GM18517 (cell line): ENCODE data around the gene PCMT1.
"Not testable (repeated sequence)": the region's sequence is repeated elsewhere in the genome, so short reads cannot be mapped to it uniquely, and the experiment has no call there.

Experiments used
- ATAC-seq: cut with Tn5 transposase; IDR thresholded peaks from one replicate; pipeline ENCODE4 v1.9.1; 2021; ENCODE audit warnings: mild to moderate bottlenecking, moderate library complexity; ENCODE audit not compliant: unreplicated experiment

Gene PCMT1

GRCh38 chr6:149749594-149750135 lies at the start of gene PCMT1:
Gene PCMT1, plus strand, starts transcription at chr6:149749741. Its CDS starts 161 bp downstream, at chr6:149749902.
- ATAC-seq: peak; percentile 72

- no peak for ATAC-seq
Observed at GRCh38 chr6:149701714-149702113, 47.8 kb upstream of the PCMT1 start.

- ATAC-seq: no peak
Observed at GRCh38 chr6:149711711-149712110, 37.8 kb upstream of the PCMT1 start.

- no peak for ATAC-seq
Observed at GRCh38 chr6:149714442-149714841, 35.1 kb upstream of the PCMT1 start.

DNA sequence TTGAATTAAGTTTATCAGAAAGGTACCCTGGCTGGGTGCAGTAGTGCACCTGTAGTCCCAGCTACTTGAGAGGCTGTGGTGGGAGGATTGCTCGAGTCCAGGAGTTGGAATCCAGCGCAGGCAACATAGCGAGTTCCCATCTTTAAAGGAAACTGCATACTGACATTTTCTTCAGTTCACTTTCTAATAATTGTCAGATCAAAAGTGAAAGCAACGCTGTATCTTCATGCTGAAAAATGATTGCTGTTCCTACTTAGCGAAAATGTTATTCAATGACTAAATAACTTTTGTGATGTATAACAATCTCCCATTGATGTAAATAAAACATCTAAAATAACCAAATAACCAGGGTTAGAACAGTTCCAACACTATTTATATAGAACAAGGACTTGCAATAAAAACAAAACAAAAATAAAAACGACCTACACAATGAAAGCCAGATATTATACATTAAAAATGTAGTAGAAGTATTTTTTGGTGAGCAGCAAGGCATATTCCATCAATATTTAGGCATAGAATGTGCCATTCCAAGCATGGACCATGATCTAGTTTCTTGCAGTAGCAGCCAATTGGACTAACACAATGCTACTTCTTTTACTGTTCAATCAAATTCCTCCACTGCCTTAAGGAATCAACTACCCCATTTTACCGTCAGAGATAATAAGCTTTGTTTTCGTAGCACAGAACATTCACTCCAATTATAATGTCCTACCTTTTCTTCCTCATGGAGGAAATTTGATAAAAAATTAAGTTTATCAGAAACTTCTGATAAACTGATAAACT lies 33.2 kb upstream of the PCMT1 start:
- no peak for ATAC-seq

DNA sequence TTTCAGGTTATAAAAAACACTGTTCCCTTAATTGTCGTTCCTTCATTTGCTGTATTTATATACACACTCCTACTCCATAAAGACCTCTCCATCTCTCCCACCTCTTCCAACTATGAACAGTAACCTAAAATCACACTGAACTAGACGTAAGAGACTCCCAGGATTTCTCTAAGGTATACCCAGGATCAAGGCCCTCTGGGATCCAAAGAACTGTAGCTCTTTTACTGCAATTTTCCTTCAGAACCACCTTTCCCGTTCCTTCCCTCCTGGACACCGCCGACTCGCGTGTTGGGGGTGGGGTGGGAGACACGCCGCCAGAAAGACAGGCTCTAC lies 32.3 kb upstream of the PCMT1 start:
- ATAC-seq: no peak

- peak; percentile 76 for ATAC-seq
Observed at GRCh38 chr6:149717588-149718458, 31.7 kb upstream of the PCMT1 start, which contains the start of gene LATS1. Gene LATS1, minus strand, starts transcription at chr6:149718101. Its CDS starts 15,975 bp downstream, at chr6:149702126.

DNA sequence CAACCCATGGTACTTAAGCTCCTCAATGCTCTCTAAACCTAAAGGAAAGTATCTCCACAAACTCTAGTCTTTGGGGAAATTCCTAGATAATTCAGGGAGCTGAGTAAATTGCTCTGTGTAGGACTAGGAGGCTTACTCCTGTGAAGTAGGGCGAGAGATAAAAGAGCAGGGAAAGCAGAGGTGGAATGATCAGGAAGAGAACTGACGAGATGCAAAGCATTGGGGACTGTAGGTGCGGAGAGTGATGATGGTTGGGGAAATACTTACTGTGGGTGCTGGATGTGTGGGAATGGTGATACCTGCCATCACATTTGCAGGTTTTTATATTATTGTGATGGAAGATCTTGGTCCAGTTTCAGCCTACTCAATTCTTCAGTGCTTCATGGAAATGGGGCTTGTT lies 30.0 kb upstream of the PCMT1 start:
- no peak for ATAC-seq

DNA sequence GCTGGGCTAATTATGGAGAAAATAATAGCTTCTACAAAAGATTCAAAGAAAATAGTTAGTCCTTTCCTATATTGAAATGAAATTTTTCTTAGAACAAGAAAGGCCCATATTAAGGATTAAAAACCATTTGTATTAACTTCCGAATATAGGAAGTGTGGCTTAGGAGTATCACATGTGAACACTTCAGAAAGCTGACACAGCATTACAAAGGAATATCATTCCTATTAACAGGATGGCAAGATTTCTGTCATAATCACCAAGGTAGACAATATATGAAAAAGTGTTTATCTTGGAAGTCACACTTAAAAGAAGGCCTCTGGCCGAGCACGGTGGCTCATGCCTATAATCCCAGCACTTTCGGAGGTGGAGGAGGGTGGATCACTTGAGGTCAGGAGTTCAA lies 26.3 kb upstream of the PCMT1 start:
- ATAC-seq: no peak

- peak; percentile 49 for ATAC-seq
Observed at GRCh38 chr6:149723771-149724417, 25.6 kb upstream of the PCMT1 start.

- no peak for ATAC-seq
Observed at GRCh38 chr6:149725785-149726184, 23.8 kb upstream of the PCMT1 start.

DNA sequence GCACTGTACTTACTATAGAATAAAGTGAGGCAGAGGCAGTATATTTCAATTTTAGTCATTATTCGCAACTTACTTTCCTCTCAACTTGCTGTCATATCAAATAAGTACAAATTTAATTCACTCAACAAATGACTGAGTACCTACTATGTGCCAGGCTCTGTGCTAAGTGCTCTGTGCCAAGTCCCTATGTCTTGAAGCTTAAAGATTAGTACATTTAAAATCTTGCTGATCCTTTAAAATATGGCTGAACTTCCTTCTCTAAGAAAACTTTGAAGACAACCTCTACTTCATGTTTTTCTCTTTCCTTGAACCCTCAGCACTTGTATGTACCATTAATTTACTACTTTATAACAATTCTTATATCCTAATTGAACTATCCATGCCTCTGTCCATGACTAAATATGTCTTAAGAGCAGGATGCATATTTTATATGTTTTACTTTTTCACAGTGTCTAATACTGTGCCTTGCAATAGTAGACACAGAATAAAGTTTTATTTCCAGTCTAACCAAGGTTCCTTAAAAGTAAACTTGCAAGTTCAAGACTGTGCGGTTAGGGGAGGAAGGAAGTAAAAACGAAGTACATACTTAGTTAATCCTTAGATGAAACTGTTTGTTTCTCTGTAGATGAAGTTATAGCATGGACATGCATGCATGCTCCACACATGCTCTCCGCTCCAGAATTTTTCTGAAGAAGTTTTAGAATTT lies 21.6 kb upstream of the PCMT1 start:
- ATAC-seq: no peak

DNA sequence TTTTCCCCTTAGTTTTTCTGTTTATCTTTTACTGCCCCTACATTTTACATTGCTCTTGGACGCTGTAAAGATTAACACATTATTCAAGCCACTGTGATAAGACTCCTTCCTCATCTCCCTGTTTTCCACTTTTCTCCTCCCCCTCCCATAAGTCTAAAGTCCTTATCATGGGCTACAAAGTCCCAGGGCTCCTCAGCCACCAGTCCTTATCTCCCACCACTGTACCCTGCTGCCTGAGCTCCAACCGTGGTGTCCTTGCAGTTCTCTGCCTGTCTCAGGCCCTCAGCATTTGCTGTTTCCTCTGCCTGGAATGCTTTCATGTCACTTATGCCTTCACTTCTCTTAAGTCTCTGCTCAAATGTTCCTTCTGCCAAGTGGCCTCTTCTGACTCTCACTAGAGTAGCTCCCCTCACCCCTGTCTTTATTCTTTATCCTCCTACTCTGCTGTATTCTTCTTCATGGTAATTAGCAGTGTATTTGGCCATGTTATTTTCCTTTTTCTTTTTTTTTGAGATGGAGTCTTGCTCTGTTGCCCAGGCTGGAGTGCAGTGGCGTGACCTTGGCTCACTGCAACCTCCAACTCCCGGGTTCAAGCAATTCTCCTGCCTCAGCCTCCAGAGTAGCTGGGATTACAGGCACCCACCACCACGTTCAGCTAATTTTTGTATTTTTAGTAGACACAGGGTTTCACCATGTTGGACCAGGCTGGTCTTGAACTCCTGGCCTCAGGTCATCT lies 20.9 kb upstream of the PCMT1 start:
- ATAC-seq: no peak

GRCh38 chr6:149729824-149730223 lies 19.7 kb upstream of the PCMT1 start:
- ATAC-seq: no peak

DNA sequence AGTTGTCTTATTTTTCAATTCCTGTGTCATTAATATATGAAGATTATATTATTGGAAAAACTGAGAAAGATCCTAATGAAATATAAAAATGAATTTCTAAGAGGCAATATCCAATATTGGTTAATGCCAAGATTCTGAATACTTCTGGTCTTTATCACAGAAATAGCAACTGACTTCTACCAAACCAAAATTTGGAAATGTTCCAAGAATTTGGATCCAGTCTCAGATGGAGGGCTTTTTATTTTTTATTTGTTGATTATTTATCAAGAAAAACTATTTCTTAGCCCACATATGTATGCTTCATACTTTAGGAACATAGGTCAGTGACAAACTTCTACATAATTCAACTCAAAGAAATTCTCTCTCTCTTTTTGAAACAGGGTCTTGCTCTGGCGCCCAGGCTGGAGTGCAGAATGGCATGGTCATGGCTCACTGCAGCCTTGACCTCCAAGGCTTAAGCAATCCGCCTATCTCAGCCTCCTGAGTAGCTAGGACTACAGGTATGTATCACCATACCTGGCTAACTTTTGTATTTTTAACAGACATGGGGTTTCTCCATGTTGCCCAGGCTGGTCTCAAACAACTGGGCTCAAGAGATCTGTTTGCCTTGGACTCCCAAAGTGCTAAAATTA lies 16.3 kb upstream of the PCMT1 start:
- ATAC-seq: no peak

DNA sequence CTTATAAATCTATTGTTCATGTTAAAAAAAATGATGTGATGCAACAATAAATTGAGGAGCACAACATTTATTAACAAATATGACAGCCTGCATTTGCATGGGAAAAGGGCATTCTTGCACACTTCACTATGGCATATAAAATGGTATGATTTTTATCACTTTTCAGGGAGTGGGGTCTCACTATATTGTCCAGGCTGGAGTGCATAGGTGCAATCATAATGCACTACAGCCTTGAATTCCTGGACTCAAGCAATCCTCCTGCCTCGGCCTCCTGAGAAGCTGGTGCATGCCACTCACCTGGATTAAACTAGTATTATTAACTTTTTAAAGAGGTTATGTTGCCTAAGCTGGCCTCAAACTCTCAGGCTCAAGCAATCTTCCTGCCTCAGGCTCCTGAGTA lies 14.6 kb upstream of the PCMT1 start:
- ATAC-seq: no peak

- ATAC-seq: not testable (repeated sequence)
Observed at GRCh38 chr6:149745252-149745651, 4.3 kb upstream of the PCMT1 start.

DNA sequence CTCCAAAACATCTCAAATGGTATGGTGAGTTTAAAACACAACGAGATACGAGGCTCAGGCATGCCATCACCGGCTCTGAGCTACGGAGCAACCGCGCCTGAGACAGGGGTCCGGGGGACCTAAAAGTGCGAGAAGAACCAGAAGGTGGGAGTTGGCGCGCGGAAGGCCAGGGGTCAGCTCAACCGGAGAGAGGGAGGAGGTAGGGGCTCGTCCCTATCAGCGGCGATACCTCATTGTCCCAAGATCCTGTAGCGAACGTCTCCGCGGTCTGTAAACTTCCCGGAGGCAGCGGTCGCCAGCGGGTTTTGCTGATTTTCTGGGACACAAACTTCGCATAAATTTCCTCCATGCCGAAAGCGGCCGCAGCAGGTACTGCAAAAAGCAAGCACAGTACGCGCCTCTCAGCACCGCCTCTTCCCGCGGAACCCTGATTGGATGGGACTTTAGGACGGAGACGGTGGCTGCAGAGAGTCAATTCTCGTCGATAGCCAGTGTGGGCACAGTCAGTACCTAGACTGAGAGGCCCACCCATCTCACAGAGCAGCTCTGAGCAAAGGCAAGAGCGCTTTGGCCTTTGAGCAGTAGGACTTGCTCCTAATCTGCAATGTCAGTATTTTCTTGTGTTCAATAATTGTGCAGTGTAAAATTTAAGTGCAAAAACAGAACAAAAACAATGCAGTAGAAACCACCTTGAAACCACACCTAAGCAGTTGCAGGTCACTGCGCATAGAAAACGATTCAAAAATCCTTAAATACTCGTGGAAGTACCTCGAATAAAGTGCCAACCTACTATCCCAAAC lies 3.2 kb upstream of the PCMT1 start, which contains the start of gene NUP43:
NUP43 (minus strand) TSS at position 383 of the 800 bp plus-strand sequence; CDS start at position 349, 34 bp downstream.
- peak; percentile 73 for ATAC-seq
